Psoas muscle (tissue), 8 donors: ENCODE results near the gene MTHFR. TPM values are rescaled to one million over a fixed set of nuclear protein-coding genes. Genes with fewer than 3 reads are reported as not detected.

Source experiments
- ATAC-seq, 4 donors: fragments of 200-7000 bp; cut with Tn5 transposase; one replicate each; pipeline ENCODE4 v1.9.1; 2020; ENCODE audit warnings: moderate library complexity in 3 of 4, mild to moderate bottlenecking in 2 of 4
- DNase-seq, 2 donors: peaks; one replicate each; pipeline ENCODE4 v3.0.0-alpha.2; 2020
- H3K27ac ChIP-seq: fragments of 200-600 bp; one replicate; pipeline ENCODE4 v1.8.0; 2022
- H3K27me3 ChIP-seq, 3 donors: fragments of 200-600 bp in 1 of 3; one replicate each; pipeline versions ENCODE4 v1.6.1 to v1.8.0; 2013 to 2022; ENCODE audit warnings: low read length in 2 of 3, mild to moderate bottlenecking in 2 of 3, moderate library complexity in 1 of 3; ENCODE audit not compliant: insufficient read depth in 3 of 3
- H3K36me3 ChIP-seq, 2 donors: fragments of 200-600 bp in 1 of 2; one replicate each; pipeline versions ENCODE4 v1.6.1 to v1.8.0; 2013 to 2022; ENCODE audit warnings: low read depth in 1 of 2, mild to moderate bottlenecking in 1 of 2, moderate library complexity in 1 of 2; ENCODE audit not compliant: insufficient read depth in 1 of 2
- H3K4me1 ChIP-seq: fragments of 200-600 bp; one replicate; pipeline ENCODE4 v1.8.0; 2022
- H3K4me3 ChIP-seq: fragments of 200-600 bp; one replicate; pipeline ENCODE4 v1.8.0; 2022; ENCODE audit warnings: mild to moderate bottlenecking
- H3K9me3 ChIP-seq: fragments of 200-600 bp; one replicate; pipeline ENCODE4 v1.8.0; 2022
- WGBS, 3 donors: extraction: QIAGEN DNeasy Blood & Tissue Kit; methylation state at CpG; one replicate each; pipeline versions ENCODE4 v1.1.6 to v1.1.7; 2013; 5-methylcytosine and 5-hydroxymethylcytosine counted together
- intact Hi-C, 2 donors: fragments of 100-400 bp; cut with DNase I; formaldehyde crosslinking; loops; one replicate each; pipeline versions ENCODE4 v1.11.0 to v1.14.2; 2022
- polyA plus RNA-seq, 3 donors: library from polyadenylated mRNA; stranded (reverse); fragments of 200-250 nt; gene quantifications; one replicate each; pipeline ENCODE4 v1.2.3, GENCODE V29; 2013
- total RNA-seq, 4 donors: library from RNA; stranded (reverse); fragmentation: NEBNext Ultra II Directional in 2 of 4; extraction: Animal tissue kit (Norgen Biotek cat#: 25700) in 2 of 4; gene quantifications; one replicate each; pipeline versions ENCODE4 v1.2.1 to v1.2.4, GENCODE V29; 2021 to 2023
- TF ChIP-seq, protein P1 (sequence below): fragments of 200-600 bp; IDR thresholded peaks from one replicate; pipeline ENCODE4 v1.8.0; 2022; ENCODE audit warnings: antibody characterized with exemption
- donor health status: healthy with polysubstance abuse.
- donor health status: DM: no; HTN: no; CAD: no; lungs with moderate emphysema.
- donor health status: Bipolar disorder and iron deficiency.
- donor health status: healthy.
- donor health status: DM: yes; HTN: yes; CAD: no.
- donor health status: DM: no; HTN: no; CAD: no.
- donor health status: DM: no; HTN: no; CAD: no.
- donor health status: DM: yes; HTN: yes; CAD: no.

Gene MTHFR
- total and polyA plus RNA-seq, 7 donors, result 5.8 to 26.2 (median 15.3) TPM

DNA sequence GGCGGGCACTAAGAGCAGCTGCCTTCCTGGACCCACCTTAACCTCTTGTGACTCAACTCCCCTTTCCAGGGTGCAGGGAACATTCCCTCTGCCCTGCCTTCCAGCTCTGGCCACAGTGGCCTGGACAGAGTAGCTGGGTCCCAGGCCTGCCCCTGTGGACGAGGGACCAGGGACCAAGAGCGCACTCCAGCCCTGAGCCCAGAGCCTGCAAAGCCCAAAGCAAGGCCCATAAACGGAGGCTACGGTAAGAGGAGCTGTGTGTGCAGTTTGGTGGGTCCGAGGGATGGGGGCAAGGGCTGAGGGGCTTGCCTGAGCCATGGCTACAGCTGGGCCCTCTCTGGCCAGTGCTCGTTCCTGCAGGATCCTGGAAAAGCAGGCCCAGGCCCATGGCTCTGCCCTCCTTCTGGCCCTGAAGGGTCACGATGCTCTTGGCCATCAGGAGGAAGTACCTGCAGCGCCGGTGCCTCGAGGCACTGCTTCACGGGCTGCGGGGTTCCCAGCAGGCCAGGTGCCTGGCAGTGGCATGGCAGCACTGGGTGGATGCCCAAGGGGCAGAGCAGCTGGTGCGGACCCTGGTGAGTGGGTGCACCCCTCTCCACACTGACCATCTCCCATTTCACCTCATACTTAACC, 17.8 kb downstream of the MTHFR start:
- TF ChIP-seq, protein P1, sequence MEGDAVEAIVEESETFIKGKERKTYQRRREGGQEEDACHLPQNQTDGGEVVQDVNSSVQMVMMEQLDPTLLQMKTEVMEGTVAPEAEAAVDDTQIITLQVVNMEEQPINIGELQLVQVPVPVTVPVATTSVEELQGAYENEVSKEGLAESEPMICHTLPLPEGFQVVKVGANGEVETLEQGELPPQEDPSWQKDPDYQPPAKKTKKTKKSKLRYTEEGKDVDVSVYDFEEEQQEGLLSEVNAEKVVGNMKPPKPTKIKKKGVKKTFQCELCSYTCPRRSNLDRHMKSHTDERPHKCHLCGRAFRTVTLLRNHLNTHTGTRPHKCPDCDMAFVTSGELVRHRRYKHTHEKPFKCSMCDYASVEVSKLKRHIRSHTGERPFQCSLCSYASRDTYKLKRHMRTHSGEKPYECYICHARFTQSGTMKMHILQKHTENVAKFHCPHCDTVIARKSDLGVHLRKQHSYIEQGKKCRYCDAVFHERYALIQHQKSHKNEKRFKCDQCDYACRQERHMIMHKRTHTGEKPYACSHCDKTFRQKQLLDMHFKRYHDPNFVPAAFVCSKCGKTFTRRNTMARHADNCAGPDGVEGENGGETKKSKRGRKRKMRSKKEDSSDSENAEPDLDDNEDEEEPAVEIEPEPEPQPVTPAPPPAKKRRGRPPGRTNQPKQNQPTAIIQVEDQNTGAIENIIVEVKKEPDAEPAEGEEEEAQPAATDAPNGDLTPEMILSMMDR, result no peak
- H3K27me3 ChIP-seq, result no peaks in the 10 kb centered on the region
- H3K36me3 ChIP-seq, result peaks cover 0 to 21% of the 10 kb centered on the region in 2 donors
- WGBS, 3 donors, result 50 to 73% (median 56%) methylated on average over 14 of the region's 14 CpGs
- peak overlapping the region; percentile 33 for H3K4me3 ChIP-seq
- no peak for ATAC-seq
- H3K4me1 ChIP-seq, result peaks cover 75% of the 10 kb centered on the region
- H3K27ac ChIP-seq, result peak overlapping the region; percentile 98
- H3K9me3 ChIP-seq, result no peaks in the 10 kb centered on the region
- intact Hi-C loops, result loop anchor here in 1 of 2 donors (5.0 kb wide), 1 partner anchor 51 kb away; the partner anchor contains the start of gene AGTRAP
- DNase-seq, result no peak

- intact Hi-C loops, result loop anchor here in 1 of 2 donors (5.0 kb wide), 1 partner anchor 50 kb away; the partner anchor contains the start of gene AGTRAP
- Histone ChIP-seq H3K9me3 (no peaks in the 10 kb centered on the region), H3K27me3 (no peaks in the 10 kb centered on the region), H3K27ac (peak overlapping the region; percentile 98), H3K4me3 (peak overlapping the region; percentile 33), H3K36me3 (peaks cover 0 to 15% of the 10 kb centered on the region in 2 donors), H3K4me1 (peaks cover 69% of the 10 kb centered on the region)
- peak; percentile 14 to 58 (median 36) for ATAC-seq
- TF ChIP-seq, protein P1, result no peak
- 7 to 19% (median 11%) methylated on average over 15 to 16 of the region's 16 CpGs for WGBS, 3 donors
- peak; percentile 69 to 80 for DNase-seq
These were observed 18.4 kb downstream of the MTHFR start for GRCh38 chr1:11787251-11787803.

DNA sequence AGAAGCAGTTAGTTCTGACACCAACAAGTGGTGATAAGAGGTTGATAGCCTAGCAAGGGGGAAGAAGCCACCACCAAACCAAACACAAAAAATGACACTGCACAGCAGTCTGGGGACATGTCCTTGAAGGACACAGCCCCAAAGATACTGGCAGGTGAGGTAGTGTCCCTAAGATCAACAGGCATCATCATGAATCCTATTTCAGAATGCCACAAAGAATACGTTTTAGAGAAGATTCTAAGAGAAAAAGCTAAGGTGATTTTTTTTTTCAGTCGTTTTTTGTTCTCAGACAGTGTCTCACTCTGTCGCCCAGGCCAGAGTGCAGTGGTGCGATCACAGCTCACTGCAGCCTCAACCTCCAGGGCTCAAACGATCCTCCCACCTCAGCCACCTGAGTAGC, 19.6 kb downstream of the MTHFR start:
- intact Hi-C loops, result loop anchor here in 1 of 2 donors (5.0 kb wide), 1 partner anchor 49 kb away; the partner anchor contains the start of gene AGTRAP
- Histone ChIP-seq H3K27ac (no peak overlapping the region), H3K27me3 (no peaks in the 10 kb centered on the region), H3K36me3 (peaks cover 0 to 6% of the 10 kb centered on the region in 2 donors), H3K4me1 (peaks cover 58% of the 10 kb centered on the region), H3K4me3 (no peak overlapping the region), H3K9me3 (no peaks in the 10 kb centered on the region)
- TF ChIP-seq, protein P1, result no peak
- 62 to 68% (median 63%) methylated on average over 5 of the region's 5 CpGs for WGBS, 3 donors
- ATAC-seq (no peak), DNase-seq (no peak)

GRCh38 chr1:11784993-11785769, 20.6 kb downstream of the MTHFR start:
- ATAC-seq, result peak; percentile 52 to 71 (median 63)
- no peaks in the 10 kb centered on the region for H3K9me3 ChIP-seq
- peaks cover 51% of the 10 kb centered on the region for H3K4me1 ChIP-seq
- peaks cover 0 to 6% of the 10 kb centered on the region in 2 donors for H3K36me3 ChIP-seq
- peak; percentile 78 to 88 for DNase-seq
- TF ChIP-seq, protein P1, result peak; percentile 82
- peak overlapping the region; percentile 41 for H3K27ac ChIP-seq
- H3K27me3 ChIP-seq, result no peaks in the 10 kb centered on the region
- intact Hi-C loops, result loop anchor here in 1 of 2 donors (5.0 kb wide), 1 partner anchor 48 kb away; the partner anchor contains the start of gene AGTRAP
- H3K4me3 ChIP-seq, result peak overlapping the region; percentile 55
- 4 to 7% (median 4%) methylated on average over 24 to 30 of the region's 30 CpGs for WGBS, 3 donors
